Stimulated activated CD4-positive, alpha-beta T cell treated with anti-CD3 and anti-CD28 coated beads, Interleukin-15, amount 100 ng/mL, for 24 hours (primary cell): ENCODE measurements around the gene CCDC110.

Experiments used
- DNase-seq: peaks from one replicate; pipeline ENCODE4 v3.0.0-alpha.2; 2020

CCDC110 gene

DNA sequence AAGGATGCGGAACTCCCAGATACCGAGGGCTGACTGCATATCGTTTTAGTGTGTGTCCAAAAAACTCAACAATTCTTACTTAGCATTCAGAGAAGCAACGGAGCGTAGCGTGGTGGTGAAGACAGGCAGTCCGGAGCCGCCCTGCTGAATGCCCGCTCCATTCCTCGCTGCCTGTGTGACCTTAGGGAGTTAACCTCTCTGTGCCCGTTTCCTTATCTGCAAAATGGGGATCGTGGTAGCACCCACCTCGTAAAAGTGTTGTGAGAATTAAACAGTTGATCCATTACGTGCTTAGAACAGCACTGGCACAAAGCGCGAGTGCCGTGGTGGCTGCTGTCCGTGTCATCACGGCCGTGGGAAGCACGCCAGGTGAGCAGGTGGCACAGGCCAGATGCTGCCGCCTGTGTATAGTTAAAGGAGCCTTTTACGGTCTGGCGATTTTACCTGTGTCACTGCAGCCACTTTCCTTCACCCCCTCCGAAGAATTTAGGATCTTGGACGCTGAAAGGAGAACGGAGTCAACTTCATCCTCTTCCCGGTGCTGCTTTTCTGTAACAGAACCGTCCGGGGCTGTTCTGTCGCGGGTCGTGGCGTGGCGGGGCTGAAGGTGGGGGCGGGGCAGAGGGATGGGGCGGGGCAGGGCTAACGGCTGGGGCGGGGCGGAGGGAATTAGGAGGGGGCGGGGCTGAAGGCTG is 885 bp downstream of the CCDC110 start:
- DNase-seq, result peak; percentile 43

GRCh38 chr4:185469580-185470154 is 1.9 kb downstream of the CCDC110 start:
- no peak for DNase-seq

DNA sequence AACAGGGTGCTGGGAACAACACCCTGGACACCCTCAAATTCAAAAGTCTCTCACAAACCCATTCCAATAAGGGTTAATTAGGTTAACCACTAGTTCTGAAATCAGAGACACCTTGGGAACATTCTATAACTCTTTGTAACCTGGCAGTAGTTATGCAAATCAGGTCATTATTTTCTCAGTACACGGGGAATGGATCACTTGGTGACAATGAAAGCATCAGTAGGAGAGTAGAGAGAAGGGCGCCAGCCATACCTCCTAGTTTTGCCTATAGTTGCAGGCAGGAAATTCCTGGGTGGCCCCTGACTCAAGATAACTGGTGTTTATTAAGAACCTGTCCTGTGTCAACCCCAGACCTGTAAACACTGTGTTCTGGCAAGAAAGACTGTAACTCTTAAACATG is 2.5 kb downstream of the CCDC110 start:
- no peak for DNase-seq

- DNase-seq, result no peak
These were observed 3.5 kb downstream of the CCDC110 start for GRCh38 chr4:185467991-185468390.

- DNase-seq, result no peak
These were observed 4.4 kb downstream of the CCDC110 start for GRCh38 chr4:185467101-185467500.

DNA sequence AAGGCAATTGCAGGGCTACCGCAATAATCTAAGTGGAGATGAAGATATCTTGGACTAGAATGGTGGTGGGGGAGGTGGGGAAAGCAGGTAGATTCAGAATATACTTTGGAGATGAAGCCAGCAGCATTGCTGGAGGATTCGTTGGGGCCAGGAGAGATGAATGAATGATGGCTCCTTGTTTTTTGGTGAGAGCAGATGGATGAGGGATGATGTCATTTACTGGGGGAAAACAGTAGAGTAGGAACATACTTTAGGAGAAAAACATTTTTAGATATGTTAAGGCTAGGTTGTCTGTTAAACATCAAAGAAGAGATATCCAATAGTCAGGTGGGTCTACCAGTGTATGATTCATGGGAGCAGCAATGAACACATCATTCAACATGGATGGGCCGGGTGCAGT is 5.8 kb downstream of the CCDC110 start:
- no peak for DNase-seq

GRCh38 chr4:185464887-185465286 is 6.6 kb downstream of the CCDC110 start:
- no peak for DNase-seq

DNA sequence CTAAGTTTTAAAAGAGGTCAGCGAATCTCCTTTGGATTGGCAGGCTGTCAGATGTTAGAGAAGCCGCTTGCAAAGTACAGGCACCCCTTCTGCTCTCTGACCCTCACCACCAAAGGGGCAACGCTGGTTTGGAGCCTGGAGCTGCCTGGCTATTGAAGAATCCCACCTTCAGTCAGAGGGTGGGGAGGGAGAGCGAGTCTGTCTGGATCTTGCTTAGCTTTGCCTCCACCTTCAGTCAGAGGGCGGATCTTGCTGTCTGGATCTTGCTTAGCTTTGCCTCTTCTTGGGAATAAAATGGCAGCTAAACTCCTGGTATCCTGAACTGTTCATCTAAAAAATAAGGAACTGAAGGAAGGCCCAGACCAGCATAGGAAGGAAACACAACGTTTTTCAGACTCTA is 7.3 kb downstream of the CCDC110 start:
- DNase-seq, result no peak

GRCh38 chr4:185463541-185463940 is 8.0 kb downstream of the CCDC110 start:
- DNase-seq, result no peak

DNA sequence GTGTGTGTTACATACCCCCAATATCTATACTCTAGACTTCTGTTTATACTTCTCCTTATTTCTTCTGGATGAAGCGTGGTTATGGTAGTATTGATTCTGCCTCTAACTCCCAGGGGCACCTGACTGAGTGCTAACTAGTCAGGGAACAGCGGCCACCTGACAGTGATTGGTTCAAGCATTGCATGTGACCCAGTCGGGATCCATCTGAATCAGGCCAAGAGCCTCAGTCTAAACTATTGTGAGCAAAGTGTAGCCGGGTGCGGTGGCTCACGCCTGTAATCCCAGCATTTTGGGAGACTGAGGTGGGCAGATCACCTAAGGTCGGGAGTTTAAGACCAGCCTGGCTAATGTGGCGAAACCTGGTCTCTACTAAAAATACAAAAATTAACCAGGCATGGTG is 10.0 kb downstream of the CCDC110 start:
- DNase-seq, result no peak

DNA sequence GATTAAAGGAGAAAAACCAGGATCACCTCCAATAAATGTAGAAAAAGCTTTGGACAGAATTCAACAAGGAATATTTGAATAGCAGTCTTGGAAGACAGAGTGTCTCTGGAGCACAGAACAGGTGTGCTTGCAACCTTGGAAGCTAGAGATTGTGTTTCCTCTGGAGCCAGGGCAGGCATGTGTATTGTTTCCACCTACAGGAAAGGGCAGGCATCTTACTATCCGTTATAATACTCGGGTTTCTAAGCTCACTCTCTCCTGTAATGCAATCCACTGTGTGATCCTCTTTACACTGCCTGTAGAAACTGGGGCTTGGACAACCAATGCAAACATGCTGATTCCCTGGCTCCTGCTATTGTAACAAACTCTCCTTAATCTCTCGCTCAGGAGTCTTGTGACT is 14.4 kb downstream of the CCDC110 start:
- no peak for DNase-seq

GRCh38 chr4:185456131-185456530 is 15.4 kb downstream of the CCDC110 start:
- no peak for DNase-seq

- DNase-seq, result no peak
These were observed 26.3 kb downstream of the CCDC110 start for GRCh38 chr4:185445209-185445608.

- no peak for DNase-seq
These were observed 30.1 kb downstream of the CCDC110 start for GRCh38 chr4:185441479-185441878.

GRCh38 chr4:185437809-185438208 is 33.7 kb downstream of the CCDC110 start:
- DNase-seq, result no peak

DNA sequence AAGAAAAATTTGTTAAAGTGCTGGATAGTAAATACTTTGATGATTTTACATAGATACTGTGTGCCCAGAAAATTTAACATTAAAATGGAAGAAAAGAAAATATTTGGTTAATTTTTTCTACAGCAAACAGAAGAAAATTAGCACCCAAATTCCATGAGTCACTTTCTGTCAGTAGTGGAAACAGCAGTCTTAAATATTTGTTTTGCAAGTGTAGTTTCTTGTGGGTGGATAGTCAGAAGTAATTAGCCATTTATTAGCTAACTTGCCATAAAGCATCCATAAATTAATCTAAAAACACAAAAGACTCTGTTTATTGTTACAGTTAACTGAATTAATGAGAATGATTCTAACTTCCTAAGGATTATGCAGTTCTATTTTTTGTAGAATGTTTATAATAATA is 36.1 kb downstream of the CCDC110 start:
- no peak for DNase-seq

DNA sequence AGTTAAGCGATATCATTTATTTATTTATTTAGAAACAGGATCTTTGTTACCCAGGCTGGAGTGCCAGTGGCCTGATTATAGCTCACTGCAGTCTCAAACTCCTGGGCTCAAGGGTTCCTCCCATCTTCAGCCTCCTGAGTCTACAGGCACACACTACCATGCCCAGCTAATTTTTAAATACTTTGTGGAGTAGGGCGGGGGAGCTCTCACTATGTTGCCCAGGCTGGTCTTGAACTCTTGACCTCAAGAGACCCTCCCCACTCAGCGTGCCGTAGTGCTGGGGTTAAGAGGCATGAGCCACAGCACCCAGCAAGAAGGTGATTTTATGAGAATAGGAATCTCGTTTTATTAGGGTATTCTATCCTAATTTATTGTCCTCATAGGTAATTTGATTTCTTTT is 41.9 kb downstream of the CCDC110 start:
- DNase-seq, result no peak

DNA sequence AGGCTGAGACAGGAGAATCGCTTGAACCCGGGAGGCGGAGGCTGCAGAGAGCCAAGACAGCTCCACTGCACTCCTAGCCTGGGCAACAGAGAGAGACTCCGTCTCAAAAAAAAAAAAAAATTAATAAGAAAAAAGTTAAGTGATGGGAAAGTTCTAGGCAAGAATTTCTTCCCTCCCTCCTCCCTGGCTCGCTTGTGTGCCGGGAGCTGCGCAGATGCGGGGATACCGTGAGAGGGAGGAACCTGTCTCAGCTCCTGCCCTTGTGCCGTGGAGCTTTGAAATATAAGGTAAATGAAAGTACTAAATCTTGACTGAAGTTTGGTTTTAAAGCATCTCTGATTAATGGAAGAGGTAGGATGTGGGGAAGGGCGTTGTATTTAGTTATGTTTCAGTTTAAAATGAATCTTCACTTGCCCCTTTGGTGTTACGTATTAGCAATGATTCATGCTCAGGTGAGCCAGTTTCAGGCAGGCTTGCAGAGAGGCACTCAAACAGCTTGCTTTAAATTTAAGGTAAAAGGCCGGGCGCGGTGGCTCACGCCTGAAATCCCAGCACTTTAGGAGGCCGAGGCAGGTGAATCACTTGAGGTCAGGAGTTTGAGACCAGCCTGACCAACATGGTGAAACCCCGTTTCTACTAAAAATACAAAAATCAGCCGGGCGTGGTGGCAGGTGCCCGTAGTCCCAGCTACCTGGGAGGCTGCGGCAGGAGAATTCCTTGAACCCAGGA is 44.4 kb downstream of the CCDC110 start:
- DNase-seq, result no peak

GRCh38 chr4:185425647-185426352 is 45.7 kb downstream of the CCDC110 start, which contains the start of gene UFSP2:
Gene UFSP2, minus strand, starts transcription at chr4:185425964. Its CDS starts 96 bp downstream, at chr4:185425868.
- DNase-seq, result peak; percentile 87

- no peak for DNase-seq
These were observed 46.5 kb downstream of the CCDC110 start for GRCh38 chr4:185424905-185425646.

DNA sequence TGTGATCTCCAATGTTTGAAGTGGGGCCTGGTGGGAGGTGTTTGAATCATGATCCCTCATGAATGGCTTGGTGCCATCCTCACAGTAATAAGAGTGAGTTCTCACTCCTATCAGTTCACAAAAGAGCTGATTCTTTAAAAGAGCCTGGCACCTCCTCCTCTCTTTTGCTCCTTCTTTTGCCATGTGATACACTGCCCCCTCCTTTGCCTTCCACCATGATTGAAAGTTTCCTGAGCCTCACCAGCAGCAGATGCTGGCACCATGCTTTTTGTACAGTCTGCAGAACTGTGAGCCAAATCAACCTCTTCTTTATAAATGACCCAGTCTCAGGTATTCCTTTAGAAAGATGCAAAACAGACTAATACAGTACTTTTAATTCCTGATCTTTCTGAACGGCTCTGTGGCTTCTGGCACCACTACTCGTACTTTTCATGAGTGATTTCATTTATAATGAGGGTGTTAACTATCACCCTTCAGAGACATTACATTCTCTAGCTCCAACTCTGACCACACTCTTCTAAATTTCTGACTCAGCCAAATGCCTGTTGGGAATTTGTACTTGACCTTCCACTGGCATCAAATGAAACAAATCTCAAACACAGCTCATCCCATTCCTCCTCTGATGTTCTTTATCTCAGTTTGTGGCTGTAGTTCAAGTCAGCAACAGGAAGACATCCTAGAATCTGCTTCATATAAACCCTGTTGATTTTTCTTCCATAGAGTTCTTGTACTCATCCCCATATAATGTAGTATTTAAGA is 50.0 kb downstream of the CCDC110 start:
- DNase-seq, result no peak

- no peak for DNase-seq
These were observed 54.6 kb downstream of the CCDC110 start for GRCh38 chr4:185416955-185417354.
